Urinary bladder (tissue), 4 donors: ENCODE measurements around the gene OTULIN. TPM values are rescaled to one million over a fixed set of nuclear protein-coding genes. Genes with fewer than 3 reads are reported as not detected.
A peak's percentile ranks its signal among the peaks of the same experiment; 100 is the strongest.

Experiments used
- DNase-seq: peaks from one replicate; pipeline ENCODE4 v3.0.0-alpha.2; 2015; ENCODE audit errors: extremely low spot score
- H3K27ac ChIP-seq: one replicate; pipeline ENCODE4 v1.5.1; 2013; ENCODE audit warnings: low read depth, mild to moderate bottlenecking, moderate library complexity
- H3K36me3 ChIP-seq: one replicate; pipeline ENCODE4 v1.6.1; 2013; ENCODE audit warnings: mild to moderate bottlenecking, moderate library complexity; ENCODE audit not compliant: insufficient read depth
- H3K4me1 ChIP-seq: one replicate; pipeline ENCODE4 v1.6.1; 2013; ENCODE audit warnings: mild to moderate bottlenecking, moderate library complexity; ENCODE audit not compliant: insufficient read depth
- H3K4me3 ChIP-seq: one replicate; pipeline ENCODE4 v1.5.1; 2013; ENCODE audit warnings: low read depth, low read length
- WGBS: extraction: QIAGEN DNeasy Blood & Tissue Kit; methylation state at CpG from one replicate; pipeline ENCODE4 v1.1.7; 2013; 5-methylcytosine and 5-hydroxymethylcytosine counted together
- polyA plus RNA-seq: library from polyadenylated mRNA; stranded (reverse); fragments of 200-250 nt; gene quantifications from one replicate; pipeline ENCODE4 v1.2.3, GENCODE V29; 2013
- total RNA-seq: library from RNA; depleted of rRNA; stranded (reverse); fragments of >200 nt; gene quantifications from one replicate; pipeline ENCODE4 v1.2.3, GENCODE V29; 2014
- donor health status: healthy with polysubstance abuse.
- donor health status: healthy.

Gene OTULIN
- total and polyA plus RNA-seq, 2 donors, result 7.6 to 31.8 TPM

GRCh38 chr5:14724633-14725032 is 60.1 kb downstream of the OTULIN start:
- H3K4me1 ChIP-seq, result no peaks in the 10 kb centered on the region
- no peak for DNase-seq
- no peaks in the 10 kb centered on the region for H3K36me3 ChIP-seq
- H3K4me3 ChIP-seq, result no peak overlapping the region
- H3K27ac ChIP-seq, result no peak overlapping the region
- 81% methylated on average over 10 of the region's 10 CpGs for WGBS

GRCh38 chr5:14726066-14726838 is 61.7 kb downstream of the OTULIN start:
- no peaks in the 10 kb centered on the region for H3K36me3 ChIP-seq
- no peaks in the 10 kb centered on the region for H3K4me1 ChIP-seq
- WGBS, result 84% methylated on average over 14 of the region's 14 CpGs
- H3K27ac ChIP-seq, result no peak overlapping the region
- H3K4me3 ChIP-seq, result no peak overlapping the region
- no peak for DNase-seq

GRCh38 chr5:14727428-14727865 is 62.9 kb downstream of the OTULIN start:
- no peak overlapping the region for H3K4me3 ChIP-seq
- 10% methylated on average over 7 of the region's 7 CpGs for WGBS
- H3K27ac ChIP-seq, result no peak overlapping the region
- no peaks in the 10 kb centered on the region for H3K4me1 ChIP-seq
- H3K36me3 ChIP-seq, result no peaks in the 10 kb centered on the region
- peak; percentile 31 for DNase-seq

GRCh38 chr5:14727928-14728458 is 63.5 kb downstream of the OTULIN start:
- no peaks in the 10 kb centered on the region for H3K36me3 ChIP-seq
- no peaks in the 10 kb centered on the region for H3K4me1 ChIP-seq
- no peak overlapping the region for H3K4me3 ChIP-seq
- no peak for DNase-seq
- 85% methylated on average over 7 of the region's 7 CpGs for WGBS
- no peak overlapping the region for H3K27ac ChIP-seq

GRCh38 chr5:14728459-14728938 is 64.0 kb downstream of the OTULIN start:
- 82% methylated on average over 15 of the region's 15 CpGs for WGBS

GRCh38 chr5:14729448-14730385 is 65.2 kb downstream of the OTULIN start:
- no peak for DNase-seq
- Histone ChIP-seq H3K4me3 (no peak overlapping the region), H3K4me1 (no peaks in the 10 kb centered on the region), H3K27ac (no peak overlapping the region), H3K36me3 (no peaks in the 10 kb centered on the region)
- WGBS, result 92% methylated on average over 18 of the region's 18 CpGs

More at GRCh38 chr5:14728459-14728938, 64.0 kb downstream of the OTULIN start:
- H3K27ac ChIP-seq, result no peak overlapping the region
- H3K4me1 ChIP-seq, result no peaks in the 10 kb centered on the region
- DNase-seq, result no peak
- H3K36me3 ChIP-seq, result no peaks in the 10 kb centered on the region
- H3K4me3 ChIP-seq, result no peak overlapping the region

- H3K4me3 ChIP-seq, result no peak overlapping the region
- no peaks in the 10 kb centered on the region for H3K36me3 ChIP-seq
- H3K4me1 ChIP-seq, result no peaks in the 10 kb centered on the region
- 94% methylated on average over 13 of the region's 13 CpGs for WGBS
- H3K27ac ChIP-seq, result no peak overlapping the region
- DNase-seq, result no peak
Measured at GRCh38 chr5:14730466-14730865, 65.9 kb downstream of the OTULIN start.

GRCh38 chr5:14730881-14731280 is 66.4 kb downstream of the OTULIN start:
- H3K36me3 ChIP-seq, result no peaks in the 10 kb centered on the region
- no peaks in the 10 kb centered on the region for H3K4me1 ChIP-seq
- DNase-seq, result no peak
- H3K27ac ChIP-seq, result no peak overlapping the region
- H3K4me3 ChIP-seq, result no peak overlapping the region
- WGBS, result 90% methylated on average over 15 of the region's 15 CpGs

- no peak for DNase-seq
- no peaks in the 10 kb centered on the region for H3K4me1 ChIP-seq
- H3K36me3 ChIP-seq, result no peaks in the 10 kb centered on the region
- H3K27ac ChIP-seq, result no peak overlapping the region
- H3K4me3 ChIP-seq, result no peak overlapping the region
- WGBS, result 95% methylated on average over 6 of the region's 6 CpGs
Measured at GRCh38 chr5:14732991-14733390, 68.5 kb downstream of the OTULIN start.

GRCh38 chr5:14733661-14734060 is 69.1 kb downstream of the OTULIN start:
- no peak overlapping the region for H3K27ac ChIP-seq
- DNase-seq, result no peak
- H3K4me1 ChIP-seq, result no peaks in the 10 kb centered on the region
- 95% methylated on average over 16 of the region's 16 CpGs for WGBS
- no peaks in the 10 kb centered on the region for H3K36me3 ChIP-seq
- no peak overlapping the region for H3K4me3 ChIP-seq

GRCh38 chr5:14734396-14734795 is 69.9 kb downstream of the OTULIN start:
- Histone ChIP-seq H3K27ac (no peak overlapping the region), H3K4me3 (no peak overlapping the region), H3K36me3 (no peaks in the 10 kb centered on the region), H3K4me1 (no peaks in the 10 kb centered on the region)
- 94% methylated on average over 13 of the region's 13 CpGs for WGBS
- no peak for DNase-seq

GRCh38 chr5:14735944-14736343 is 71.4 kb downstream of the OTULIN start:
- DNase-seq, result no peak
- 92% methylated on average over 4 of the region's 4 CpGs for WGBS
- H3K27ac ChIP-seq, result no peak overlapping the region
- no peaks in the 10 kb centered on the region for H3K36me3 ChIP-seq
- H3K4me3 ChIP-seq, result no peak overlapping the region
- H3K4me1 ChIP-seq, result no peaks in the 10 kb centered on the region

- WGBS, result 95% methylated on average over 10 of the region's 10 CpGs
- H3K4me1 ChIP-seq, result no peaks in the 10 kb centered on the region
- no peak overlapping the region for H3K4me3 ChIP-seq
- H3K27ac ChIP-seq, result no peak overlapping the region
- DNase-seq, result no peak
- H3K36me3 ChIP-seq, result no peaks in the 10 kb centered on the region
Measured at GRCh38 chr5:14737291-14737690, 72.8 kb downstream of the OTULIN start.
